ENCODE results near the gene STK31.

The STK31 gene

DNA sequence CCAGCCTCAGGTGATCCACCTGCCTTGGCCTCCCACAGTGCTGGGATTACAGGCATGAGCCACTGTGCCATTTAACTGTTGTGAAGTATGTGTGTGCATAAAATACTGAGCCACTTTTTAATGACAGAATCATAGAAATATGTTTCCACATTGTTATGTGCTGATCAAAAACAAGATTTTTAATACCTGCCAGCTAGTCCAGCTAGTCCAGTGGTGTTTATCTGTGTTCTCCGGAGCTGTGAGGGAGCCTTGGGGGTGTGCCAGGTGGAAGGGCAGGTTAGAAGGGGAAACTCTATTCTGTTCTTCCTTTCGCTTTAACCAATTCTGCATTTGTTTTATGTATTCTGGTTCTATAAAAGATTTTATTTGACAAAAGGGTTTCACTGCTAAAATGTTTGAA, 23.0 kb upstream of the STK31 start:
- peaks cover 32 to 44% of the 10 kb centered on the region in 2 experiments for H3K36me3 ChIP-seq (ENCODE audit: control insufficient read depth in 2 of 2, insufficient read depth in 1 of 2, low read length in 2 of 2)
- no peak for TF ChIP-seq FEZF1 (tag by site-specific recombination; IDR thresholded peaks at IDR 0.05)
- TF ChIP-seq ZNF423 (tag by site-specific recombination; IDR thresholded peaks at IDR 0.05), result no peak
- TF ChIP-seq ZNF560 (tag by site-specific recombination; IDR thresholded peaks at IDR 0.05; ENCODE audit: borderline replicate concordance), result no peak
- no peak for TF ChIP-seq ZFP69B (tag by site-specific recombination; IDR thresholded peaks at IDR 0.05)
- no peak for TF ChIP-seq ZNF174 (tag by site-specific recombination; IDR thresholded peaks at IDR 0.05)
- no peak for TF ChIP-seq ZBTB20 (tag by site-specific recombination; IDR thresholded peaks at IDR 0.05)
- TF ChIP-seq HOXA7 (CRISPR knock-in tag; IDR thresholded peaks at IDR 0.05; ENCODE audit: borderline replicate concordance), result no peak
- TF ChIP-seq KLF10 (tag by site-specific recombination; IDR thresholded peaks at IDR 0.05), result no peak
- TF ChIP-seq, protein P1, sequence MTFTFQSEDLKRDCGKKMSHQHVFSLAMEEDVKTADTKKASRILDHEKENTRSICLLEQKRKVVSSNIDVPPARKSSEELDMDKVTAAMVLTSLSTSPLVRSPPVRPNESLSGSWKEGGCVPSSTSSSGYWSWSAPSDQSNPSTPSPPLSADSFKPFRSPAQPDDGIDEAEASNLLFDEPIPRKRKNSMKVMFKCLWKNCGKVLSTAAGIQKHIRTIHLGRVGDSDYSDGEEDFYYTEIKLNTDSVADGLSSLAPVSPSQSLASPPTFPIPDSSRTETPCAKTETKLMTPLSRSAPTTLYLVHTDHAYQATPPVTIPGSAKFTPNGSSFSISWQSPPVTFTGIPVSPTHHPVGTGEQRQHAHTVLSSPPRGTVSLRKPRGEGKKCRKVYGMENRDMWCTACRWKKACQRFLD (tag by site-specific recombination; IDR thresholded peaks at IDR 0.05), result no peak
- TF ChIP-seq, protein P2, sequence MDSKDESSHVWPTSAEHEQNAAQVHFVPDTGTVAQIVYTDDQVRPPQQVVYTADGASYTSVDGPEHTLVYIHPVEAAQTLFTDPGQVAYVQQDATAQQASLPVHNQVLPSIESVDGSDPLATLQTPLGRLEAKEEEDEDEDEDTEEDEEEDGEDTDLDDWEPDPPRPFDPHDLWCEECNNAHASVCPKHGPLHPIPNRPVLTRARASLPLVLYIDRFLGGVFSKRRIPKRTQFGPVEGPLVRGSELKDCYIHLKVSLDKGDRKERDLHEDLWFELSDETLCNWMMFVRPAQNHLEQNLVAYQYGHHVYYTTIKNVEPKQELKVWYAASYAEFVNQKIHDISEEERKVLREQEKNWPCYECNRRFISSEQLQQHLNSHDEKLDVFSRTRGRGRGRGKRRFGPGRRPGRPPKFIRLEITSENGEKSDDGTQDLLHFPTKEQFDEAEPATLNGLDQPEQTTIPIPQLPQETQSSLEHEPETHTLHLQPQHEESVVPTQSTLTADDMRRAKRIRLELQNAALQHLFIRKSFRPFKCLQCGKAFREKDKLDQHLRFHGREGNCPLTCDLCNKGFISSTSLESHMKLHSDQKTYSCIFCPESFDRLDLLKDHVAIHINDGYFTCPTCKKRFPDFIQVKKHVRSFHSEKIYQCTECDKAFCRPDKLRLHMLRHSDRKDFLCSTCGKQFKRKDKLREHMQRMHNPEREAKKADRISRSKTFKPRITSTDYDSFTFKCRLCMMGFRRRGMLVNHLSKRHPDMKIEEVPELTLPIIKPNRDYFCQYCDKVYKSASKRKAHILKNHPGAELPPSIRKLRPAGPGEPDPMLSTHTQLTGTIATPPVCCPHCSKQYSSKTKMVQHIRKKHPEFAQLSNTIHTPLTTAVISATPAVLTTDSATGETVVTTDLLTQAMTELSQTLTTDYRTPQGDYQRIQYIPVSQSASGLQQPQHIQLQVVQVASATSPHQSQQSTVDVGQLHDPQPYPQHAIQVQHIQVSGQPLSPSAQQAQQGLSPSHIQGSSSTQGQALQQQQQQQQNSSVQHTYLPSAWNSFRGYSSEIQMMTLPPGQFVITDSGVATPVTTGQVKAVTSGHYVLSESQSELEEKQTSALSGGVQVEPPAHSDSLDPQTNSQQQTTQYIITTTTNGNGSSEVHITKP (tag by site-specific recombination; IDR thresholded peaks at IDR 0.05), result no peak
- no peak for TF ChIP-seq ZNF837 (tag by site-specific recombination; IDR thresholded peaks at IDR 0.05)
- no peak for TF ChIP-seq ZBTB6 (tag by site-specific recombination; IDR thresholded peaks at IDR 0.05)
- TF ChIP-seq ZNF214 (tag by site-specific recombination; IDR thresholded peaks at IDR 0.05; ENCODE audit: borderline replicate concordance), result no peak
- TF ChIP-seq ZNF529 (tag by site-specific recombination; IDR thresholded peaks at IDR 0.05; ENCODE audit: insufficient replicate concordance), result no peak
- TF ChIP-seq ZBTB17 (tag by site-specific recombination; IDR thresholded peaks at IDR 0.05), result no peak
- TF ChIP-seq MEIS1 (CRISPR knock-in tag; IDR thresholded peaks at IDR 0.05; ENCODE audit: borderline replicate concordance), result no peak
- no peak for TF ChIP-seq ZNF19 (tag by site-specific recombination; IDR thresholded peaks at IDR 0.05; ENCODE audit: low read depth)
- no peak for TF ChIP-seq SETDB1 (IDR thresholded peaks at IDR 0.05; ENCODE audit: insufficient read length, low read length)
- H3K4me1 ChIP-seq (ENCODE audit: control insufficient read depth, insufficient read depth, low read length), result no peaks in the 10 kb centered on the region
- ChIA-PET CTCF (interaction anchor here (0.7 to 5.7 kb wide), 3 partner anchors 9 to 102 kb away, joined by 3 to 39 read pairs (median 3); no protein-coding TSS in a partner anchor), POLR2A (interaction anchor here (0.7 kb wide), 1 partner anchor 64 kb away, joined by 7 read pairs; no protein-coding TSS in a partner anchor)
- H3K4me3 ChIP-seq (ENCODE audit: low read depth, low read length), result no peak overlapping the region
- no peak overlapping the region for H3K27ac ChIP-seq (ENCODE audit: extremely low read depth, low read depth, low read length)
- H3K9me3 ChIP-seq (ENCODE audit: control insufficient read depth, insufficient read depth, low read depth, low read length), result no peaks in the 10 kb centered on the region

- POLR2A ChIA-PET, result no interaction called here
- Histone ChIP-seq H3K9me3 (ENCODE audit: control insufficient read depth, insufficient read depth, low read depth, low read length) (no peaks in the 10 kb centered on the region), H3K27ac (ENCODE audit: extremely low read depth, low read depth, low read length) (no peak overlapping the region), H3K36me3 (ENCODE audit: control insufficient read depth in 2 of 2, insufficient read depth in 1 of 2, low read length in 2 of 2) (peaks cover 36 to 51% of the 10 kb centered on the region in 2 experiments), H3K4me3 (ENCODE audit: low read depth, low read length) (no peak overlapping the region), H3K4me1 (ENCODE audit: control insufficient read depth, insufficient read depth, low read length) (no peaks in the 10 kb centered on the region)
- no peak for TF ChIP-seq ZNF112 (tag by site-specific recombination; IDR thresholded peaks at IDR 0.05)
- TF ChIP-seq ZEB2 (tag by site-specific recombination; IDR thresholded peaks at IDR 0.05), result no peak
- CTCF ChIA-PET, result interaction anchor here (5.7 kb wide), 1 partner anchor 7 kb away, joined by 39 read pairs; no protein-coding TSS in a partner anchor
Measured at GRCh38 chr7:23689165-23689564, 20.9 kb upstream of the STK31 start.

All from HEK293 (cell line).